Dendritic cell treated with granulocyte-macrophage colony-stimulating factor and Interleukin-4, amounts not matched to agents 40 ng/mL and 50 ng/mL, for 4 days (primary cell): ENCODE results near the gene ELN.

ENCODE experiments used
- H3K27ac Mint-ChIP-seq: one replicate; pipeline ENCODE4 v1.8.0; 2022; ENCODE audit warnings: mild to moderate bottlenecking, mixed read lengths
- H3K27me3 Mint-ChIP-seq: one replicate; pipeline ENCODE4 v1.8.0; 2022; ENCODE audit warnings: mild to moderate bottlenecking, mixed read lengths
- H3K36me3 Mint-ChIP-seq: one replicate; pipeline ENCODE4 v1.8.0; 2022; ENCODE audit warnings: low read depth, mixed read lengths
- H3K4me1 Mint-ChIP-seq: one replicate; pipeline ENCODE4 v1.8.0; 2022; ENCODE audit warnings: low read depth, mixed read lengths
- H3K4me3 Mint-ChIP-seq: one replicate; pipeline ENCODE4 v1.8.0; 2022; ENCODE audit warnings: mild to moderate bottlenecking, moderate library complexity, mixed read lengths
- H3K9me3 Mint-ChIP-seq: one replicate; pipeline ENCODE4 v1.8.0; 2022; ENCODE audit warnings: mixed read lengths
- intact Hi-C: fragments of 100-400 bp; cut with micrococcal nuclease; formaldehyde crosslinking; loops from one replicate; pipeline ENCODE4 v1.15.0; 2022

Gene ELN

GRCh38 chr7:74063223-74063641, 35.3 kb downstream of the ELN start:
- H3K27me3 Mint-ChIP-seq = peaks cover 2% of the 10 kb centered on the region
- peaks cover 4% of the 10 kb centered on the region for H3K9me3 Mint-ChIP-seq
- no peaks in the 10 kb centered on the region for H3K36me3 Mint-ChIP-seq
- no peak overlapping the region for H3K27ac Mint-ChIP-seq
- intact Hi-C loops = no loop called here
- H3K4me3 Mint-ChIP-seq = no peak overlapping the region
- peaks cover 10% of the 10 kb centered on the region for H3K4me1 Mint-ChIP-seq

DNA sequence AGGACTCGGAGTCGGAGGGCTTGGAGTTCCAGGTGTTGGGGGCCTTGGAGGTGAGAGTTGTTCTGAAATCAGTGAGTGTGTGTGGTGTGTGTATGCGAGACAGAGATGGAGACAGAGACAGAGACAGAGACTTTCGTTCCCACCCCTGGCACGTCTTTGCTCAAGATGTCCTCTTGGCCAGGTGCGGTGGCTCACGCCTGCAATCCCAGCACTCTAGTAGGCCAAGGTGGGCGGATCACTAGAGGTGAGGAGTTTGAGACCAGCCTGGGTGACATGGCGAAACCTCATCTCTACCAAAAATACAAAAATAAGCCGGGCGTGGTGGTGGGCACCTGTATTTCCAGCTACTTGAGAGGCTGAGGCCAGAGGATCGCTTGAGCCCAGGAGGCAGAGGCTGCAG, 35.7 kb downstream of the ELN start:
- H3K4me3 Mint-ChIP-seq = no peak overlapping the region
- H3K36me3 Mint-ChIP-seq = no peaks in the 10 kb centered on the region
- no peaks in the 10 kb centered on the region for H3K9me3 Mint-ChIP-seq
- H3K4me1 Mint-ChIP-seq = peaks cover 8% of the 10 kb centered on the region
- H3K27ac Mint-ChIP-seq = no peak overlapping the region
- peaks cover 3% of the 10 kb centered on the region for H3K27me3 Mint-ChIP-seq
- intact Hi-C loops = no loop called here

- no peak overlapping the region for H3K27ac Mint-ChIP-seq
- H3K9me3 Mint-ChIP-seq = no peaks in the 10 kb centered on the region
Measured at GRCh38 chr7:74064696-74065095, 36.7 kb downstream of the ELN start.

GRCh38 chr7:74066626-74067025, 38.7 kb downstream of the ELN start:
- Mint-ChIP-seq H3K9me3 (no peaks in the 10 kb centered on the region), H3K27ac (no peak overlapping the region), H3K27me3 (peaks cover 12% of the 10 kb centered on the region), H3K4me1 (peaks cover 8% of the 10 kb centered on the region), H3K36me3 (no peaks in the 10 kb centered on the region), H3K4me3 (no peak overlapping the region)
- intact Hi-C loops = loop anchor here (1.0 to 5.0 kb wide), 2 partner anchors 106 to 137 kb away; partner anchors contain the start of gene EIF4H

More at GRCh38 chr7:74064696-74065095, 36.7 kb downstream of the ELN start:
- Mint-ChIP-seq H3K4me3 (no peak overlapping the region), H3K27me3 (peaks cover 10% of the 10 kb centered on the region), H3K36me3 (no peaks in the 10 kb centered on the region), H3K4me1 (peaks cover 8% of the 10 kb centered on the region)
- intact Hi-C loops = loop anchor here (5.0 kb wide), 1 partner anchor 108 kb away; the partner anchor contains the start of gene EIF4H

DNA sequence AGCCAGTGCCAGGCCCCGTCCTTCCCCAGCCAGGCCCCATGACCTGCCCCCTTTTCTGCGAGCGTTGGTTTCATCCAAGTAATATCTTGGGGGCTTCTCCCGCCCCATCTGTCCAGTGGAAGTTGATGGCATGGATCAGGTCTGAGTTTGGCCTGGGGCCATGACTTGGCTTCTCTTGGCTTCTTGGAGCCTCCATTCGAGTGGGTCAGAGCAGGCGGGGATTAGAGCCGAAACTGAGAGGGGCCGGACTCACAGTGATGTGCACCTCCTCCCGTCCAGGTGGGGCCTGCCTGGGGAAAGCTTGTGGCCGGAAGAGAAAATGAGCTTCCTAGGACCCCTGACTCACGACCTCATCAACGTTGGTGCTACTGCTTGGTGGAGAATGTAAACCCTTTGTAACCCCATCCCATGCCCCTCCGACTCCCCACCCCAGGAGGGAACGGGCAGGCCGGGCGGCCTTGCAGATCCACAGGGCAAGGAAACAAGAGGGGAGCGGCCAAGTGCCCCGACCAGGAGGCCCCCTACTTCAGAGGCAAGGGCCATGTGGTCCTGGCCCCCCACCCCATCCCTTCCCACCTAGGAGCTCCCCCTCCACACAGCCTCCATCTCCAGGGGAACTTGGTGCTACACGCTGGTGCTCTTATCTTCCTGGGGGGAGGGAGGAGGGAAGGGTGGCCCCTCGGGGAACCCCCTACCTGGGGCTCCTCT, 40.6 kb downstream of the ELN start:
- Mint-ChIP-seq H3K27ac (no peak overlapping the region), H3K4me3 (no peak overlapping the region), H3K9me3 (no peaks in the 10 kb centered on the region), H3K4me1 (no peaks in the 10 kb centered on the region), H3K27me3 (peaks cover 12% of the 10 kb centered on the region), H3K36me3 (no peaks in the 10 kb centered on the region)
- intact Hi-C loops = loop anchor here (2.0 to 5.0 kb wide), 2 partner anchors 104 to 332 kb away; partner anchors contain the start of gene EIF4H

DNA sequence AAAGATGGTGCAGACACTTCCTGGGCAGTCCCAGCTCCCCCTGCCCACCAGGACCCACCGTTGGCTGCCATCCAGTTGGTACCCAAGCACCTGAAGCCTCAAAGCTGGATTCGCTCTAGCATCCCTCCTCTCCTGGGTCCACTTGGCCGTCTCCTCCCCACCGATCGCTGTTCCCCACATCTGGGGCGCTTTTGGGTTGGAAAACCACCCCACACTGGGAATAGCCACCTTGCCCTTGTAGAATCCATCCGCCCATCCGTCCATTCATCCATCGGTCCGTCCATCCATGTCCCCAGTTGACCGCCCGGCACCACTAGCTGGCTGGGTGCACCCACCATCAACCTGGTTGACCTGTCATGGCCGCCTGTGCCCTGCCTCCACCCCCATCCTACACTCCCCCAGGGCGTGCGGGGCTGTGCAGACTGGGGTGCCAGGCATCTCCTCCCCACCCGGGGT, 41.1 kb downstream of the ELN start:
- no peak overlapping the region for H3K4me3 Mint-ChIP-seq
- peaks cover 12% of the 10 kb centered on the region for H3K27me3 Mint-ChIP-seq
- H3K27ac Mint-ChIP-seq = no peak overlapping the region
- intact Hi-C loops = loop anchor here (2.0 to 5.0 kb wide), 2 partner anchors 103 to 332 kb away; partner anchors contain the start of gene EIF4H
- H3K9me3 Mint-ChIP-seq = no peaks in the 10 kb centered on the region
- H3K4me1 Mint-ChIP-seq = no peaks in the 10 kb centered on the region
- no peaks in the 10 kb centered on the region for H3K36me3 Mint-ChIP-seq

GRCh38 chr7:74069790-74070618, 42.0 kb downstream of the ELN start:
- H3K4me1 Mint-ChIP-seq = no peaks in the 10 kb centered on the region
- no peak overlapping the region for H3K27ac Mint-ChIP-seq

DNA sequence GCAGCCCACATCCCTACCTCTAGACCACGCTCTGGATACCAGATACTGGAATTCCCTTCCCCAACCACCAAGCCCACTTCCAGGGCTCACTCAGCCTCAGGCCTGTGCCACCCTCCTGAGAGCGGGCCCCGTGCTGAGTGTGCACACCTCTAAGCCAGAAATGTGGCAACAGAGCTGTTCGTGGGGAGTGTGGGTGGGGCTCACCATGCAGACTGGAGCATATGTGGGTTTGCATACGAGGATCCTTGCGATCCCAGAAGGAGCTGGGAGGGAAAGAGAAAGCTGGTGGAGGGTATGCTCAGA, 42.6 kb downstream of the ELN start:
- H3K36me3 Mint-ChIP-seq = no peaks in the 10 kb centered on the region
- no peaks in the 10 kb centered on the region for H3K9me3 Mint-ChIP-seq
- intact Hi-C loops = no loop called here
- H3K27ac Mint-ChIP-seq = no peak overlapping the region
- H3K4me3 Mint-ChIP-seq = no peak overlapping the region
- peaks cover 12% of the 10 kb centered on the region for H3K27me3 Mint-ChIP-seq
- no peaks in the 10 kb centered on the region for H3K4me1 Mint-ChIP-seq

More at GRCh38 chr7:74069790-74070618, 42.0 kb downstream of the ELN start:
- intact Hi-C loops = loop anchor here (2.0 to 5.0 kb wide), 2 partner anchors 102 to 331 kb away; partner anchors contain the start of gene EIF4H
- no peaks in the 10 kb centered on the region for H3K36me3 Mint-ChIP-seq
- no peak overlapping the region for H3K4me3 Mint-ChIP-seq
- peaks cover 12% of the 10 kb centered on the region for H3K27me3 Mint-ChIP-seq
- H3K9me3 Mint-ChIP-seq = no peaks in the 10 kb centered on the region

DNA sequence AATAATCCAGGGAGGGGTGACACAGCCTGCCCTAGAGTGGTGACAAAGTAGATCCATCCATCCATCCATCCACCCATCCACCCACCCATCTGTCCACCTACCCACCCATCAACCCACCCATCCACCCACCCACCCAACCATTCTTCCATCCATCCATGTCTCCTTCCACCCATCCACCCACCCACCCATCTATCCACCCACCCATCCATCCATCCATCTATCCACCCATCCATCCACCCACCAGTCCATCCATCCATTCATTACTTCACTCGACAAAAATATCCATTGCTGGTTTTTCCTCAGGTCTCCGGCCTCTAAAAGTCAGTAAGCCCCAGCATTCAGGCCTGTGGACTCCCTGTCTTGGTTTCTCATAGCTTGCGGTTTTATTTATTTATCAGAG, 43.1 kb downstream of the ELN start:
- Mint-ChIP-seq H3K4me3 (no peak overlapping the region), H3K4me1 (no peaks in the 10 kb centered on the region), H3K27ac (no peak overlapping the region), H3K9me3 (no peaks in the 10 kb centered on the region), H3K27me3 (peaks cover 12% of the 10 kb centered on the region), H3K36me3 (no peaks in the 10 kb centered on the region)
- intact Hi-C loops = no loop called here

DNA sequence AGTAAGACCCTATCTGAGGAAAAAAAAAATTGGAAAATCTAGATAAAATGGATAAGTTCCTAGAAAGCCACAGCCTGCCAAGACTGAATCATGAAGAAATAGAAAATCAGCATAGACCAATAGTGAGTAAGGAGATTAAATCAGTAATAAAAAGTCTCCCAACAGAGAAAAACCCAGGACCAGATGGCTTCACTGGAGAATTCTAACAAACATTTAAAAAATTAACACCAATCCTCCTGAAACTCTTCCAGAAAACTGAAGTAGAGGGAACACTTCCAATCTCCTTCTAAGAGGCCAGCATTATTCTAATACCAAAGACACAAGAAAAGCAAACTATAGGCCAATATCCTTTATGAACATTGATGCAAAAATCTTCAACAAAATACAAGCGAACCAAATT, 46.8 kb downstream of the ELN start:
- Mint-ChIP-seq H3K27ac (no peak overlapping the region), H3K4me3 (no peak overlapping the region), H3K9me3 (no peaks in the 10 kb centered on the region), H3K27me3 (peaks cover 2% of the 10 kb centered on the region), H3K4me1 (no peaks in the 10 kb centered on the region), H3K36me3 (no peaks in the 10 kb centered on the region)
- intact Hi-C loops = no loop called here

- no peaks in the 10 kb centered on the region for H3K27me3 Mint-ChIP-seq
- H3K36me3 Mint-ChIP-seq = no peaks in the 10 kb centered on the region
- intact Hi-C loops = no loop called here
- H3K4me3 Mint-ChIP-seq = no peak overlapping the region
- H3K4me1 Mint-ChIP-seq = peaks cover 15% of the 10 kb centered on the region
- no peaks in the 10 kb centered on the region for H3K9me3 Mint-ChIP-seq
- H3K27ac Mint-ChIP-seq = no peak overlapping the region
Measured at GRCh38 chr7:74078461-74078860, 50.5 kb downstream of the ELN start.

DNA sequence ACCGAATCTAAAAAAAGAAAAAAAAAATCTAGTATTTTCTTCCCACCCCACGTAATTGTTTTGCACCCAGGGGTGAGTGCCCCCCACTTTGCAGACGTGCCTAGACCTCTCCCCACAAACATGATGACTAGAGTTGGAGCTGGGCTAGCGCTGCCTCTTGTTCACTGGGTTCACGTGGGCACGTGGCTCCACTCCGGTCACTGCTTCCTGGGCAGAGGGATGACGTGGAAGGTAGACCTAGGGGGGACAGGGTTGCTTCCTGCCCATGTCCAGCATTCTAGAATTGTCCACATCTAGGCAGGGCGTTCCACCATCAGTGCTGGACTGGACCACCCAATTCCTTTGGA, 54.8 kb downstream of the ELN start:
- peaks cover 22% of the 10 kb centered on the region for H3K36me3 Mint-ChIP-seq
- peaks cover 31% of the 10 kb centered on the region for H3K4me1 Mint-ChIP-seq
- H3K9me3 Mint-ChIP-seq = no peaks in the 10 kb centered on the region
- H3K4me3 Mint-ChIP-seq = no peak overlapping the region
- intact Hi-C loops = loop anchor here (1.0 to 5.0 kb wide), 2 partner anchors 11 to 345 kb away; partner anchors contain the start of gene ABHD11
- no peaks in the 10 kb centered on the region for H3K27me3 Mint-ChIP-seq
- H3K27ac Mint-ChIP-seq = peak overlapping the region; percentile 71

GRCh38 chr7:74083117-74083876, 55.3 kb downstream of the ELN start, which contains the start of gene LIMK1:
Gene LIMK1, plus strand, starts transcription at chr7:74083804. Its CDS starts 187 bp downstream, at chr7:74083991.
- Mint-ChIP-seq H3K4me3 (peak within 1 kb of the TSS; percentile 91), H3K4me1 (peaks cover 31% of the 10 kb centered on the region), H3K9me3 (no peaks in the 10 kb centered on the region), H3K27me3 (no peaks in the 10 kb centered on the region), H3K36me3 (peaks cover 27% of the 10 kb centered on the region), H3K27ac (peak within 1 kb of the TSS; percentile 83)
- intact Hi-C loops = loop anchor here (1.0 to 5.0 kb wide), 2 partner anchors 10 to 346 kb away; partner anchors contain the start of gene ABHD11
